Fibroblast of lung (primary cell): Measurements from ENCODE around the gene CERS2.

Experiments
- EZH2 ChIP-seq: IDR thresholded peaks from 2 replicates; pipeline ENCODE4 v1.5.1; 2012; ENCODE audit warnings: low read length, control low read depth, mild to moderate bottlenecking; ENCODE audit errors: missing control alignments
- TF ChIP-seq, protein P1 (sequence below), 2 donors: IDR thresholded peaks in 1 of 2; conservative IDR thresholded peaks in 1 of 2; 1 replicate in 1 of 2; 2 replicates in 1 of 2; pipeline ENCODE4 v1.5.1; 2011 to 2012; ENCODE audit warnings: low read length in 2 of 2, control low read depth in 1 of 2, inconsistent platforms in 1 of 2, low read depth in 1 of 2, mild to moderate bottlenecking in 1 of 2

- TF ChIP-seq, protein P1, sequence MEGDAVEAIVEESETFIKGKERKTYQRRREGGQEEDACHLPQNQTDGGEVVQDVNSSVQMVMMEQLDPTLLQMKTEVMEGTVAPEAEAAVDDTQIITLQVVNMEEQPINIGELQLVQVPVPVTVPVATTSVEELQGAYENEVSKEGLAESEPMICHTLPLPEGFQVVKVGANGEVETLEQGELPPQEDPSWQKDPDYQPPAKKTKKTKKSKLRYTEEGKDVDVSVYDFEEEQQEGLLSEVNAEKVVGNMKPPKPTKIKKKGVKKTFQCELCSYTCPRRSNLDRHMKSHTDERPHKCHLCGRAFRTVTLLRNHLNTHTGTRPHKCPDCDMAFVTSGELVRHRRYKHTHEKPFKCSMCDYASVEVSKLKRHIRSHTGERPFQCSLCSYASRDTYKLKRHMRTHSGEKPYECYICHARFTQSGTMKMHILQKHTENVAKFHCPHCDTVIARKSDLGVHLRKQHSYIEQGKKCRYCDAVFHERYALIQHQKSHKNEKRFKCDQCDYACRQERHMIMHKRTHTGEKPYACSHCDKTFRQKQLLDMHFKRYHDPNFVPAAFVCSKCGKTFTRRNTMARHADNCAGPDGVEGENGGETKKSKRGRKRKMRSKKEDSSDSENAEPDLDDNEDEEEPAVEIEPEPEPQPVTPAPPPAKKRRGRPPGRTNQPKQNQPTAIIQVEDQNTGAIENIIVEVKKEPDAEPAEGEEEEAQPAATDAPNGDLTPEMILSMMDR (conservative IDR thresholded peaks at IDR 0.05 in 1 of 2, IDR thresholded peaks at IDR 0.05 in 1 of 2; ENCODE audit: low read depth in 1 of 2, low read length in 2 of 2): no peak
- no peak for TF ChIP-seq EZH2
Measured at GRCh38 chr1:150965605-150966004, 9.0 kb downstream of the CERS2 start.
